Fibroblast of lung (primary cell): ENCODE results near the gene PSMA5. TPM values are rescaled to one million over a fixed set of nuclear protein-coding genes. Genes with fewer than 3 reads are reported as not detected.

Source experiments
- DNase-seq, 2 donors: peaks; one replicate each; pipeline versions ENCODE4 v3.0.0 to v3.0.0-alpha.2; 2010; ENCODE audit warnings: low read depth in 2 of 2
- H2AFZ ChIP-seq: 2 replicates; pipeline ENCODE4 v1.5.1; 2012; ENCODE audit warnings: low read length, control low read depth, inconsistent platforms
- H3K27ac ChIP-seq: 2 replicates; pipeline ENCODE4 v1.5.1; 2011; ENCODE audit warnings: low read length, control low read depth; ENCODE audit not compliant: insufficient read depth
- H3K27me3 ChIP-seq: 2 replicates; pipeline ENCODE4 v1.5.1; 2011; ENCODE audit warnings: mild to moderate bottlenecking, low read length; ENCODE audit not compliant: control insufficient read depth, insufficient read depth
- H3K36me3 ChIP-seq: 2 replicates; pipeline ENCODE4 v1.5.1; 2011; ENCODE audit warnings: low read length; ENCODE audit not compliant: control insufficient read depth, insufficient read depth
- H3K4me1 ChIP-seq: 2 replicates; pipeline ENCODE4 v1.5.1; 2011; ENCODE audit warnings: low read length; ENCODE audit not compliant: control insufficient read depth, insufficient read depth; ENCODE audit errors: extremely low read depth
- H3K4me2 ChIP-seq: 2 replicates; pipeline ENCODE4 v1.5.1; 2011; ENCODE audit warnings: low read length, control low read depth; ENCODE audit not compliant: insufficient read depth; ENCODE audit errors: extremely low read depth
- H3K4me3 ChIP-seq, 4 experiments: fragments of 200-600 bp in 1 of 4; sonication (generic) in 1 of 4; replicated peaks in 1 of 4; 2 replicates each; pipeline ENCODE4 v1.5.1; 2011 to 2016; ENCODE audit warnings: low read length in 4 of 4, low read depth in 3 of 4, mild to moderate bottlenecking in 3 of 4, control low read depth in 2 of 4, inconsistent platforms in 1 of 4, mixed read lengths in 1 of 4; ENCODE audit not compliant: insufficient read depth in 1 of 4; ENCODE audit errors: control extremely low read depth in 1 of 4
- H3K79me2 ChIP-seq: 2 replicates; pipeline ENCODE4 v1.5.1; 2012; ENCODE audit warnings: mild to moderate bottlenecking, low read length, inconsistent platforms; ENCODE audit not compliant: control insufficient read depth, insufficient read depth
- H3K9ac ChIP-seq: 2 replicates; pipeline ENCODE4 v1.5.1; 2011; ENCODE audit warnings: mild to moderate bottlenecking, low read length, control low read depth; ENCODE audit not compliant: insufficient read depth
- H3K9me3 ChIP-seq: 2 replicates; pipeline ENCODE4 v1.5.1; 2012; ENCODE audit warnings: low read depth, low read length; ENCODE audit not compliant: control insufficient read depth, insufficient read depth
- H4K20me1 ChIP-seq: 2 replicates; pipeline ENCODE4 v1.5.1; 2011; ENCODE audit warnings: low read length; ENCODE audit not compliant: control insufficient read depth, insufficient read depth; ENCODE audit errors: extremely low read depth
- CTCF ChIP-seq, 2 donors: IDR thresholded peaks in 1 of 2; conservative IDR thresholded peaks in 1 of 2; 1 replicate in 1 of 2; 2 replicates in 1 of 2; pipeline ENCODE4 v1.5.1; 2011 to 2012; ENCODE audit warnings: low read length in 2 of 2, control low read depth in 1 of 2, inconsistent platforms in 1 of 2, low read depth in 1 of 2, mild to moderate bottlenecking in 1 of 2
- EZH2 ChIP-seq: IDR thresholded peaks from 2 replicates; pipeline ENCODE4 v1.5.1; 2012; ENCODE audit warnings: low read length, control low read depth, mild to moderate bottlenecking; ENCODE audit errors: missing control alignments
- polyA plus RNA-seq, 2 donors: library from polyadenylated mRNA; depleted of rRNA in 1 of 2; stranded (reverse) in 1 of 2; unstranded in 1 of 2; fragments of >200 nt; gene quantifications; 2 replicates each; pipeline ENCODE4 v1.2.1, GENCODE V29; 2011 to 2012; ENCODE audit warnings: missing spikeins in 1 of 2
- total RNA-seq: library from RNA; depleted of rRNA; stranded (reverse); fragments of >200 nt; gene quantifications from 2 replicates; pipeline ENCODE4 v1.2.1, GENCODE V29; 2014

The PSMA5 gene
- total and polyA plus RNA-seq, 2 donors (not counting 1 experiment from before 2014, with no cell fraction given), result 41.0 to 145 TPM

GRCh38 chr1:109443476-109443875 is 17.2 kb upstream of the PSMA5 start:
- TF ChIP-seq EZH2, result no peak
- TF ChIP-seq CTCF (conservative IDR thresholded peaks at IDR 0.05 in 1 of 2, IDR thresholded peaks at IDR 0.05 in 1 of 2; ENCODE audit: low read depth in 1 of 2, low read length in 2 of 2), result no peak
- Histone ChIP-seq H3K9ac (no peak overlapping the region), H3K4me1 (peaks cover 10% of the 10 kb centered on the region), H3K4me2 (no peak overlapping the region), H4K20me1 (no peaks in the 10 kb centered on the region), H2AFZ (no peak overlapping the region), H3K4me3 (no peak overlapping the region), H3K27me3 (peaks cover 7% of the 10 kb centered on the region), H3K36me3 (no peaks in the 10 kb centered on the region), H3K27ac (no peak overlapping the region), H3K9me3 (no peaks in the 10 kb centered on the region), H3K79me2 (no peaks in the 10 kb centered on the region)
- DNase-seq, result no peak

GRCh38 chr1:109441069-109441468 is 14.8 kb upstream of the PSMA5 start:
- TF ChIP-seq CTCF (conservative IDR thresholded peaks at IDR 0.05 in 1 of 2, IDR thresholded peaks at IDR 0.05 in 1 of 2; ENCODE audit: low read depth in 1 of 2, low read length in 2 of 2), result no peak
- no peak for TF ChIP-seq EZH2
- H3K4me3 ChIP-seq, result no peak overlapping the region
- peaks cover 3% of the 10 kb centered on the region for H3K27me3 ChIP-seq
- no peaks in the 10 kb centered on the region for H3K9me3 ChIP-seq
- no peak overlapping the region for H3K9ac ChIP-seq
- DNase-seq, result peak in 1 of 2 donors; percentile 92
- H3K4me2 ChIP-seq, result peak overlapping the region; percentile 40
- H3K4me1 ChIP-seq, result peaks cover 15% of the 10 kb centered on the region
- H3K79me2 ChIP-seq, result no peaks in the 10 kb centered on the region
- peak overlapping the region; percentile 21 for H2AFZ ChIP-seq
- H3K36me3 ChIP-seq, result no peaks in the 10 kb centered on the region
- no peak overlapping the region for H3K27ac ChIP-seq
- no peaks in the 10 kb centered on the region for H4K20me1 ChIP-seq

- peak; percentile 95 to 98 for DNase-seq
- Histone ChIP-seq H3K9ac (no peak overlapping the region), H3K27me3 (no peaks in the 10 kb centered on the region), H3K4me1 (peaks cover 15% of the 10 kb centered on the region), H3K79me2 (no peaks in the 10 kb centered on the region), H2AFZ (no peak overlapping the region), H3K36me3 (no peaks in the 10 kb centered on the region), H3K4me3 (no peak overlapping the region), H3K9me3 (no peaks in the 10 kb centered on the region), H3K4me2 (peak overlapping the region; percentile 33), H4K20me1 (no peaks in the 10 kb centered on the region), H3K27ac (peak overlapping the region; percentile 63)
- TF ChIP-seq CTCF (conservative IDR thresholded peaks at IDR 0.05 in 1 of 2, IDR thresholded peaks at IDR 0.05 in 1 of 2; ENCODE audit: low read depth in 1 of 2, low read length in 2 of 2) (no peak), EZH2 (no peak)
These were observed 12.6 kb upstream of the PSMA5 start for GRCh38 chr1:109438798-109439297.
